GM19328 (cell line): Measurements from ENCODE around the gene MVB12B.
"Not testable (repeated sequence)": the region's sequence is repeated elsewhere in the genome, so short reads cannot be mapped to it uniquely, and the experiment has no call there.

Experiments
- ATAC-seq: cut with Tn5 transposase; IDR thresholded peaks from one replicate; pipeline ENCODE4 v1.9.1; 2021; ENCODE audit warnings: mild to moderate bottlenecking, moderate library complexity; ENCODE audit not compliant: unreplicated experiment

MVB12B gene

DNA sequence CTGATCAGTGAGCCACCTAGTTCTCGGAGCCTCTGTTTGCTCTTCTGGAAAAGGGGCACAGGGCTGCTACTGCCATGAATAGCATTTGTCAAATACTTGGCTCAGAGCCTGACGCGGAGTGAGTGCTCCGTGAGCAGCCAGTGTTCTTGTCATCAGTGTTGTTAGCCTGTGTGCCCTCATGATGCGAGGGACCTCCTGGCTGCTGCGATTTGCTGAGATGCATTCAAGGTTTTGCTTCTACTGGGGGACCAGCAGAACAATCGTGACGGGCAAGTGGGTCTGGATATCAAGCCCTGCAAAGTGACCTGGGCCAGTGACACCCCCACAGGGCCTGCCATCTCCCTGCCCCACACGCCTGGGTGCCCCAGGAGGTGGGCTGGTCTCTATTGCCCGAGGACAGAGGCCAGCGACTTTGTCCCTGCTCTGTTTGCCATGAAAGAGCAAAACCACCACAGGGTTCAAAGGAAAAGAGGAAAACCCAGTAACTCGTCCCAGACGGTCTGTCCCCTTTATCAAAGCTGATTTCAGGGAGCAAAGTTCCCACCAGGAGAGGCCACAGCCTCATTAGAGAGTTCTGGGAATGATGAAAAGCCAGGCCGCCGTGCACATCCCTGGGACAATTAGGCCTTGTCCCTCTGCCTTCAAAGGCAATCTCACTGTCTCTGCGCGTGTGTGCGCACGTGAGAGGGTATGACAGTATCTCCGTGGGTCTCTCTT lies 200.6 kb downstream of the MVB12B start:
- no peak for ATAC-seq

DNA sequence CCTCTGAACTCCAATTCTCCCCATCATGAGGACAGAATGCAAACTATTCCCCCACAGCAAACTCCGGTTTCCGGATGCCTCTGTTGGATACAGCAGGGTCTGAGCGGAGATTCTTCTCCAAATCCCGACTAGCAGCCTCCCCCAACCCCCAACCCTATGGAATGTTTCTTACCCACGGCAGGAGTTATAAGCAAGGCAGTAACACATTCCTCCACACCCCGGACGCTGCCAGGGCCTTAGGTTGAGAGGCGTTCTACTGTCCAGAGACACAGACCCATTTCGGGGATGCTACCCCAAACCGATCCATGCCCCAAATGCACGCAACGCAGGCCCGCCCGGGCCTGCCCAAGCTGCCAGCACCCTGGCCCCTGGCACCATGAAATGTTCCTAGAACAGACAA lies 201.5 kb downstream of the MVB12B start:
- ATAC-seq: no peak

DNA sequence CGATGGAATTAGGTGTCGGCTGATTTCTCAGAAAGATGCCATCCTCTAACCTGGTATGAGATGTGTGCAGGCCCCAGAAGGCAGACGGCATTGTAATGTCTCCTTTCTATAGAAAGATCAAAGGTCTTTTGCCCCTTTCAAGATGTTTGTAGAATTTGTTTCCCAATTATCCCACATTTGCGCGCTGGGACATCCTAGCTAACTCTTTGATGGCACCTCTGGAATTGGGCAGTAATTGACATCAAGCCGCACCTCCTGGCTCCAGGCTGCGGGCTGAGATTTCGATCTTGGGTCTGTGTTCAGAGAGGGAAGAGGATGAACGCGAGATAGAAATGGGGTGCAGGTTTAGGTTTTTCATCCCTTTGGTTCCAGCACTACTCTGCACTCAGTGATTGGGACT lies 202.3 kb downstream of the MVB12B start:
- ATAC-seq: no peak

- no peak for ATAC-seq
These were observed 204.5 kb downstream of the MVB12B start for GRCh38 chr9:126531035-126531571.

- ATAC-seq: no peak
These were observed 205.0 kb downstream of the MVB12B start for GRCh38 chr9:126531591-126531990.

- ATAC-seq: no peak
These were observed 205.4 kb downstream of the MVB12B start for GRCh38 chr9:126532019-126532462.

GRCh38 chr9:126532489-126532888 lies 205.9 kb downstream of the MVB12B start:
- ATAC-seq: no peak

- ATAC-seq: no peak
These were observed 206.6 kb downstream of the MVB12B start for GRCh38 chr9:126532951-126533925.

GRCh38 chr9:126533926-126534310 lies 207.3 kb downstream of the MVB12B start:
- no peak for ATAC-seq

DNA sequence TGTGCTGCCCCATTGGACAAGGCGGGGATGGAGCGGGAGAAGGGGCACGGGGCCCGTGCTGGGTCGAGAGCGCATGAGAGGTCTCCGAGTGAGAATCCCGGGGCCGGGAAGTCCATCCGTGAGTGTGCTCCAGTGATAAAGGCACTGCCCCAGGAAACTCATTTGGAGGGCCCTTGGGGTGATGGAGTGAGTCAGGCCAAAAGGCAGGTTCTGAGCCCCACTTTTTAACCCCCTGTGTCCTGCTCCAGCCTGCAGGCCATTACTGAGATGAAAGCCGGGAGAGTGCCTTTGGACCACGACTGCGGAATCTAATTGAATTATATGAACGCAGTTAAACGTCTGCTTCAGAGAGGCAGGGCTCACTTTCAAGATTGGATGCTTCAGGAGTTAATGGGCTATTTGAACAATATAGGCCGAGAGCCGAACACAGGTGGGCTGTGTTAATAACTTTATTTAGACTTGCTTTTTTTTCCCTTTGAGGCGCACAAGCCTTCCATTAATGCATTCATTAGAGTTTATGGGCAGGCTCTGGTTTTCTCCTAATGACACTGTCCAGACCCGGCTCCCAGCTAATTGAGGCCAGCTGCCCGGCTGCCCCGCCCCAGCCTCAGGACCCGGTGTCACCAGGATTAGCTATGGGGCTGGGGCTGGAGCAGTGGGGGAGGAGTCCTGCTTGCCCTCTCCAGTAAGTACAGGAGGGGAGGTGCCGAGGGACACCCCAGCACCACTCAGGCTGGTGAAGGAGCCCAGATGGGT lies 208.0 kb downstream of the MVB12B start:
- ATAC-seq: no peak

DNA sequence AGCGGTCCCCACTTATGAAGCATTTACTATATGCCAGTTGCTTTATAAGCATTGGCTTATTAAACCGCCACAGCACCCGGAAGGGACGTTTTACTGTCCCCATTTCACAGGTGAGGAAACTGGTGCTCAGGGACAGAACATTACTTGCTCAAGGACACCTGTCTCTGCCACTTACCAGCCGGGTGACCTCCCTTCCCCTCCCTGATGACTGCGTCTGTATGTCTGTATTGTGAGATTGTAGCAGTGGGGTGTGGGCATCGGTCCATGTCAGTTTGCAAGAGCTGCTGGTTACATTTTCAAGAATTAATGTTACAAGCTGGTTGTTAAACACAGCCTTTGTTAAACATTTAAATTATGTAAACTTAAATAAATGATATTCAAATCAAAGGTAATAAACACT lies 209.5 kb downstream of the MVB12B start:
- no peak for ATAC-seq

- no peak for ATAC-seq
These were observed 210.3 kb downstream of the MVB12B start for GRCh38 chr9:126536841-126537465.

DNA sequence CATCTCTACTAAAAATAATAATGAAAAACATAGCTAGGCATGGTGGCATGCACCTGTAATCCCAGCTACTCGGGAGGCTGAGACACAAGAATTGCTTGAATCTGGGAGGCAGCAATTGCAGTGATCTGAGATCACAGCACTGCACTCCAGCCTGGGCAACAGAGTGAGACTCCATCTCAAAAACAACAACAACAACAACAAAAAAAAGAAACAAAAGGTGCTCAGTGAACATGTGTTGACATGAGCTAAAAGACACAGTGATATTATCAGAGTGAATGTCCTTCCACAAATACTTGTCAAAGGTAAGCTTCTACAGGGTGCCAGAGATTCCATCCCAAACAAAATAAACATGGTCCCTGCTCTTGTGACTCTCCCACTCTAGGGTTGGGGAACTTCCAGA lies 211.9 kb downstream of the MVB12B start:
- no peak for ATAC-seq

GRCh38 chr9:126540398-126540797 lies 213.8 kb downstream of the MVB12B start:
- ATAC-seq: not testable (repeated sequence)

DNA sequence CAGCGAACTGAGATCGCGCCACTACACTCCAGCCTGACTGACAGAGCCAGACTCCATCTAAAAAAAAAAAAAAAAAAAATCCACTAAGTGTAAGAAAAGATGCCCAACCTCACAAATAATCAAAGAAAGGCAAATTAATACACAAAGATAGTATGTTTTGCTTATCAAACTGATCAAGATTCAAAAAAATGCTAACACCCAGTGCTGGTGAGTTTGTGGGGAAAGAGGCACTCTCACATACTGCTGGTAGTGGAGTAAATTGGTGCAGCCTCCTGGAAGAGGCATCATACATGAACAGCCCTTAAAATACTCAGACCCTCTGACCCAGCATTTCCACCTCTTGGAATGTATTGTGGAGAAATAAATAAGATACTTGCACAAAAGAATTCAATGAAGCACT lies 216.9 kb downstream of the MVB12B start:
- no peak for ATAC-seq

DNA sequence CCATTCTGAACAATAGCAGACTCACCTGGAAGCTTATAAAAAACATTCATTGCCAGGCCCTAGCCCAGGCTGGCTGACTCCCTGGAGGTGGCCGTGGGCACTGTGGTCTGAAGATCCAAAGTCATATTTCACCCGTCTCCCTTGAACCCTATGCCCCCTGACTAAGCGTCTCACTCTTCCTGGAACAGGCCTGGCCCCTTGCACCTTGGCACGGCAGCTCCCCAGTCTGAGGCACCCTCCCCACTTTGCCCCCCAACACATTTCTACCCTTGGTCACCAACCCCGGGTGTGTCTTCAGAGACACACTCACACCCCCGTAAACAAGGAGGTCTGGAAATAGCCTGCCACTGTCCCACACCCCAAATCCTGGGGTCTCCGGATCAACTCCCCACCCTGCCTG lies 218.5 kb downstream of the MVB12B start:
- ATAC-seq: no peak

DNA sequence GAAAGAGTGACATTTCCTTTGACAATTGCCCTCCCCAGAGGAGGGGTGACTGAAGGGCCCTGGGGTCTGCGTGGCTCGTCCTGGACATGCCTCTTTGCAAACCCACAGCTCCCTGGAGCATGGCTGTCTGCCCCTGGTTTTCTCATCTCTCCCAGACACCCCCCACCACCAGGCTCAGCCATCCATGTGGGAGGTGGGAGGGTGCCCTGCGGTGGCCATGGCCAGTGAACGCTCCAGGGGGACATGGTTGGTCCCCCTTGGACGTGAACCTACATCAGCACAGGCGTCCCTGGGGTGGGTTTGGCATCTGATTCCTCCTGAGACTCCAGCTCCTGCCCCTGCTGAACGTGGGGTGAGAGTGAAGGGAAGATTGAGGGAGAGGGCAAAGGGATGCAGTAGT lies 219.4 kb downstream of the MVB12B start:
- ATAC-seq: no peak

DNA sequence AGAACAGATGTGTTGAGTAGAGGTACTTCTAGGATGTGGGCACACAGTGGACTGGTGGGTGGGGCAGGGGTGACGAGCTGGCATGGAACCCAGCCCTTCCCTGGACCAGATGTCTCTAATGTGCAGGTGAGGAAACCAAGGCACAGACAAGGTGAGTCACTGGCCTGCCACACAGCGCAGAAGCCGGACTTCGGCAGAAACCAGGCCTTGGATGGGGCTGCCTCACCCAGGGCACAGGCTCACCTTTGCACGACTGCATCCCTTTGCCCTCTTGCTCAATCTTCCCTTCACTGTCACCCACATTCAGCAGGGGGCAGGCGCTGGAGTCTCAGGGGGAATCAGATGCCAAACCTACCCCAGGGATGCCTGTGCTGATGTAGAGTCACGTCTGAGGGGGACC lies 221.7 kb downstream of the MVB12B start:
- no peak for ATAC-seq

- ATAC-seq: no peak
These were observed 222.8 kb downstream of the MVB12B start for GRCh38 chr9:126549246-126550006.

- ATAC-seq: no peak
These were observed 224.3 kb downstream of the MVB12B start for GRCh38 chr9:126550891-126551351.
